ENCODE results near the gene PCP4L1. TPM values are rescaled to one million over a fixed set of nuclear protein-coding genes. Genes with fewer than 3 reads are reported as not detected.

Gene PCP4L1
- total RNA-seq, 2 donors from 2014 or later = 0.68 to 1.8 TPM

GRCh38 chr1:161290779-161291178 lies 32.2 kb downstream of the PCP4L1 start:
- DNase-seq (ENCODE audit: low spot score) (no peak), ATAC-seq (ENCODE audit: insufficient number of reproducible peaks, low FRiP score, low read depth) (no peak)
- Histone ChIP-seq H3K4me3 (no peak overlapping the region), H3K36me3 (no peaks in the 10 kb centered on the region), H3K4me1 (ENCODE audit: control insufficient read depth in 1 of 2, low read depth in 2 of 2) (no peaks in the 10 kb centered on the region), H3K27me3 (replicated peaks; ENCODE audit: insufficient read depth) (no peaks in the 10 kb centered on the region), H3K27ac (no peak overlapping the region), H3K9me3 (no peaks in the 10 kb centered on the region)
- TF ChIP-seq, protein P1, sequence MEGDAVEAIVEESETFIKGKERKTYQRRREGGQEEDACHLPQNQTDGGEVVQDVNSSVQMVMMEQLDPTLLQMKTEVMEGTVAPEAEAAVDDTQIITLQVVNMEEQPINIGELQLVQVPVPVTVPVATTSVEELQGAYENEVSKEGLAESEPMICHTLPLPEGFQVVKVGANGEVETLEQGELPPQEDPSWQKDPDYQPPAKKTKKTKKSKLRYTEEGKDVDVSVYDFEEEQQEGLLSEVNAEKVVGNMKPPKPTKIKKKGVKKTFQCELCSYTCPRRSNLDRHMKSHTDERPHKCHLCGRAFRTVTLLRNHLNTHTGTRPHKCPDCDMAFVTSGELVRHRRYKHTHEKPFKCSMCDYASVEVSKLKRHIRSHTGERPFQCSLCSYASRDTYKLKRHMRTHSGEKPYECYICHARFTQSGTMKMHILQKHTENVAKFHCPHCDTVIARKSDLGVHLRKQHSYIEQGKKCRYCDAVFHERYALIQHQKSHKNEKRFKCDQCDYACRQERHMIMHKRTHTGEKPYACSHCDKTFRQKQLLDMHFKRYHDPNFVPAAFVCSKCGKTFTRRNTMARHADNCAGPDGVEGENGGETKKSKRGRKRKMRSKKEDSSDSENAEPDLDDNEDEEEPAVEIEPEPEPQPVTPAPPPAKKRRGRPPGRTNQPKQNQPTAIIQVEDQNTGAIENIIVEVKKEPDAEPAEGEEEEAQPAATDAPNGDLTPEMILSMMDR (IDR thresholded peaks at IDR 0.05) = no peak

GRCh38 chr1:161297415-161297814 lies 38.9 kb downstream of the PCP4L1 start:
- DNase-seq (ENCODE audit: low spot score) (no peak), ATAC-seq (ENCODE audit: insufficient number of reproducible peaks, low FRiP score, low read depth) (no peak)
- Histone ChIP-seq H3K36me3 (no peaks in the 10 kb centered on the region), H3K27ac (no peak overlapping the region), H3K4me3 (no peak overlapping the region), H3K27me3 (replicated peaks; ENCODE audit: insufficient read depth) (no peaks in the 10 kb centered on the region), H3K9me3 (no peaks in the 10 kb centered on the region), H3K4me1 (ENCODE audit: control insufficient read depth in 1 of 2, low read depth in 2 of 2) (no peaks in the 10 kb centered on the region)
- TF ChIP-seq, protein P1 (IDR thresholded peaks at IDR 0.05) = no peak

DNA sequence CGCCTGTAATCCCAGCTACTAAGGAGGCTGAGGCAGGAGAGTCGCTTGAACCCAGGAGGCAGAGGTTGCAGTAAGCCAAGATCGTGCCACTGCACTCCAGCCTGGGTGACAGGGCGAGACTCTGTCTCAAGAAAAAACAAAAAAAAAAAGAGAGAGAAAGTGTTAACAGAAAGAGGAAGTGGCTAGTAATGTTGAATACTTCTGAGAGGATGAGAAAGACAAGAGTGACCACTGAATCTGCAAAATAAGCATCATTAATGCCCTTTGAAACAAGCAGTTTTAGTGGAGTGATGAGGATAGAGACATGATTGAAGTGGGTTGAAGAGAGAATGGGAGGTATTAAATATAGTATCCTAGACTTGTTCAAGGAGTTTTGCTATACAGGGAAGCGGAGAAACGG lies 39.6 kb downstream of the PCP4L1 start:
- Histone ChIP-seq H3K4me3 (no peak overlapping the region), H3K4me1 (ENCODE audit: control insufficient read depth in 1 of 2, low read depth in 2 of 2) (no peaks in the 10 kb centered on the region), H3K27ac (no peak overlapping the region), H3K27me3 (replicated peaks; ENCODE audit: insufficient read depth) (no peaks in the 10 kb centered on the region), H3K9me3 (no peaks in the 10 kb centered on the region), H3K36me3 (no peaks in the 10 kb centered on the region)
- TF ChIP-seq, protein P1 (IDR thresholded peaks at IDR 0.05) = no peak
- ATAC-seq (ENCODE audit: insufficient number of reproducible peaks, low FRiP score, low read depth) (no peak), DNase-seq (ENCODE audit: low spot score) (no peak)

- DNase-seq (ENCODE audit: low spot score) = no peak
- TF ChIP-seq, protein P1 (IDR thresholded peaks at IDR 0.05) = no peak
- no peak for ATAC-seq (ENCODE audit: insufficient number of reproducible peaks, low FRiP score, low read depth)
These were observed 40.8 kb downstream of the PCP4L1 start for GRCh38 chr1:161299347-161299746.

GRCh38 chr1:161300478-161300877 lies 41.9 kb downstream of the PCP4L1 start:
- H3K27ac ChIP-seq = no peak overlapping the region
- H3K4me3 ChIP-seq = no peak overlapping the region
- ATAC-seq (ENCODE audit: insufficient number of reproducible peaks, low FRiP score, low read depth) (no peak), DNase-seq (ENCODE audit: low spot score) (no peak)
- no peaks in the 10 kb centered on the region for H3K27me3 ChIP-seq (replicated peaks; ENCODE audit: insufficient read depth)
- no peaks in the 10 kb centered on the region for H3K9me3 ChIP-seq
- no peaks in the 10 kb centered on the region for H3K36me3 ChIP-seq
- TF ChIP-seq, protein P1 (IDR thresholded peaks at IDR 0.05) = no peak
- peaks cover 7 to 13% of the 10 kb centered on the region in 2 donors for H3K4me1 ChIP-seq (ENCODE audit: control insufficient read depth in 1 of 2, low read depth in 2 of 2)

More at GRCh38 chr1:161299347-161299746, 40.8 kb downstream of the PCP4L1 start:
- Histone ChIP-seq H3K27me3 (replicated peaks; ENCODE audit: insufficient read depth) (no peaks in the 10 kb centered on the region), H3K4me1 (ENCODE audit: control insufficient read depth in 1 of 2, low read depth in 2 of 2) (peaks cover 0 to 1% of the 10 kb centered on the region in 2 donors), H3K27ac (no peak overlapping the region), H3K9me3 (no peaks in the 10 kb centered on the region), H3K36me3 (no peaks in the 10 kb centered on the region), H3K4me3 (no peak overlapping the region)

All from thoracic aorta (tissue), 2 donors.